ENCODE results near the gene AGAP5.

- TF ChIP-seq POLR2AphosphoS5 (IDR thresholded peaks at IDR 0.05) (no peak), POLR2A (IDR thresholded peaks at IDR 0.05) (no peak), CTCF (IDR thresholded peaks at IDR 0.05) (no peak)
Measured at GRCh38 chr10:73627300-73627699, 70.6 kb downstream of the AGAP5 start.

Data from gastroesophageal sphincter (tissue), 3 donors.